Measurements from ENCODE around the gene SLC12A3.
"Not testable (repeated sequence)": the region's sequence is repeated elsewhere in the genome, so short reads cannot be mapped to it uniquely, and the experiment has no call there.

Gene SLC12A3

GRCh38 chr16:56868175-56868574 lies 3.2 kb downstream of the SLC12A3 start:
- CTCF ChIA-PET, result interaction anchor here (0.7 to 7.3 kb wide), 17 partner anchors 12 to 291 kb away, joined by 3 to 96 read pairs (median 4); no protein-coding TSS in a partner anchor
- H3K36me3 Mint-ChIP-seq, result no peaks in the 10 kb centered on the region
- H3K9me3 Mint-ChIP-seq, result no peaks in the 10 kb centered on the region
- peaks cover 11% of the 10 kb centered on the region for H3K4me1 Mint-ChIP-seq
- no peak overlapping the region for H3K4me3 Mint-ChIP-seq
- H3K27me3 Mint-ChIP-seq, result no peaks in the 10 kb centered on the region
- H3K27ac Mint-ChIP-seq, result no peak overlapping the region
- no peak for DNase-seq

- not testable (repeated sequence) for H3K9me3 Mint-ChIP-seq, H3K27me3 Mint-ChIP-seq, DNase-seq, H3K4me3 Mint-ChIP-seq, H3K4me1 Mint-ChIP-seq, H3K36me3 Mint-ChIP-seq, H3K27ac Mint-ChIP-seq
- CTCF ChIA-PET, result interaction anchor here (0.6 to 7.3 kb wide), 20 partner anchors 8 to 292 kb away, joined by 3 to 96 read pairs (median 4); no protein-coding TSS in a partner anchor
Observed at GRCh38 chr16:56868766-56869165, 3.8 kb downstream of the SLC12A3 start.

DNA sequence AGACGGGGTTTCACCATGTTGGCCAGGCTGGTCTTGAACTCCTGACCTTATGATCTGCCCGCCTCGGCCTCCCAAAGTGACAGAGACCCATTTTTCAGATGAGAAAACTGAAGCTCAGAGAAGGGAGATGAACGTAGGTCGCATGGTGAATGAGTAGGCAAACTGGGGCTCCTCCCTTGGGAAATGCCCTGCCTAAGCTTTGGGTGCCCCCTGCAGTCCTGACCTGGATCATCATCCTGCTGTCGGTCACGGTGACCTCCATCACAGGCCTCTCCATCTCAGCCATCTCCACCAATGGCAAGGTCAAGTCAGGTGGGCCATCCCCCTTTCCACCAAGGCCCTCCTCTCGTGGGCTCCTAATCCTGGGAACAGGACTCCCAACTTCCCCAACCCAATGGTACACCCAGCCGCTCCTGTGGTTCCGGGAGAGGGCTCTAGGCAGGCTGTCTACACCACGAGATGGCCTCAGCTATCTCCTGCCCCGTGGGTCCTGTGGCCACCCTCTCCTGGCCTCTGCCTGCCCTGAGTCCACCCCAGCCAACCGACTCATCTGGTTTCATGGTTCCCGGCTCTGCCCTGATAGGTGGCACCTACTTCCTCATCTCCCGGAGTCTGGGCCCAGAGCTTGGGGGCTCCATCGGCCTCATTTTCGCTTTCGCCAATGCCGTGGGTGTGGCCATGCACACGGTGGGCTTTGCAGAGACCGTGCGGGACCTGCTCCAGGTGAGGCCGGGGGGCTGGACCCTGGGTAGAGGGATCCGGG lies 4.7 kb downstream of the SLC12A3 start:
- Mint-ChIP-seq H3K27ac (no peak overlapping the region), H3K36me3 (no peaks in the 10 kb centered on the region), H3K4me1 (peaks cover 7% of the 10 kb centered on the region), H3K27me3 (peaks cover 5% of the 10 kb centered on the region), H3K4me3 (no peak overlapping the region), H3K9me3 (no peaks in the 10 kb centered on the region)
- CTCF ChIA-PET, result interaction anchor here (0.6 to 7.3 kb wide), 18 partner anchors 9 to 293 kb away, joined by 3 to 96 read pairs (median 4); no protein-coding TSS in a partner anchor
- peak; percentile 62 for DNase-seq

- DNase-seq, result no peak
- Mint-ChIP-seq H3K36me3 (no peaks in the 10 kb centered on the region), H3K4me1 (peaks cover 7% of the 10 kb centered on the region), H3K4me3 (no peak overlapping the region), H3K27ac (no peak overlapping the region), H3K9me3 (no peaks in the 10 kb centered on the region), H3K27me3 (peaks cover 5% of the 10 kb centered on the region)
- CTCF ChIA-PET, result interaction anchor here (1.5 to 7.3 kb wide), 3 partner anchors 11 to 82 kb away, joined by 3 to 96 read pairs (median 10); no protein-coding TSS in a partner anchor
Observed at GRCh38 chr16:56870276-56870888, 5.4 kb downstream of the SLC12A3 start.

DNA sequence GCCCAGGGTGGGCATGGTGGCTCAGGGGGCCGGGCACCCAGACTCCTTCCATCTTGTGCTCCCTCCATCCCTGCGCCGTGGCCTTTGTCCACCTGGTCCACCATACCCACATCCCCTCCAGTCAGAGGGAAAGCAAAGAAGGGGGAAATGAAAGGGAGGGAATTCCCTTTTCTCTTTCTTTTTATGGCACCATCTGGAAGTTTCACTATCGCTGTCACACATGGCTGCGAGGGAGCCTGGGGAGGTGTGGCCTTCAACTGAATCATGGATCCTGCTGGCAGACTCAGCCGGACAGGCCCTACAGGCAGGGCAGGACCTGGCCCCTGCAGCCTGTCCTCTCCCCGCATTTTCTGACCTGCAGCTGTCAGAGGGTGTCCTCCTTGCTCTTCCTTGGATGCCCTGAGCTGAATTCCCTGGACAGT lies 6.2 kb downstream of the SLC12A3 start:
- peaks cover 8% of the 10 kb centered on the region for H3K27me3 Mint-ChIP-seq
- H3K4me1 Mint-ChIP-seq, result peaks cover 7% of the 10 kb centered on the region
- H3K4me3 Mint-ChIP-seq, result no peak overlapping the region
- no peak overlapping the region for H3K27ac Mint-ChIP-seq
- H3K36me3 Mint-ChIP-seq, result no peaks in the 10 kb centered on the region
- DNase-seq, result no peak
- CTCF ChIA-PET, result interaction anchor here (7.3 kb wide), 1 partner anchor 81 kb away, joined by 96 read pairs; no protein-coding TSS in a partner anchor
- H3K9me3 Mint-ChIP-seq, result no peaks in the 10 kb centered on the region

GRCh38 chr16:56872863-56873391 lies 7.9 kb downstream of the SLC12A3 start:
- Mint-ChIP-seq H3K27ac (no peak overlapping the region), H3K36me3 (no peaks in the 10 kb centered on the region), H3K27me3 (peaks cover 9% of the 10 kb centered on the region), H3K9me3 (no peaks in the 10 kb centered on the region), H3K4me1 (peaks cover 2% of the 10 kb centered on the region), H3K4me3 (no peak overlapping the region)
- no peak for DNase-seq
- CTCF ChIA-PET, result no interaction called here

DNA sequence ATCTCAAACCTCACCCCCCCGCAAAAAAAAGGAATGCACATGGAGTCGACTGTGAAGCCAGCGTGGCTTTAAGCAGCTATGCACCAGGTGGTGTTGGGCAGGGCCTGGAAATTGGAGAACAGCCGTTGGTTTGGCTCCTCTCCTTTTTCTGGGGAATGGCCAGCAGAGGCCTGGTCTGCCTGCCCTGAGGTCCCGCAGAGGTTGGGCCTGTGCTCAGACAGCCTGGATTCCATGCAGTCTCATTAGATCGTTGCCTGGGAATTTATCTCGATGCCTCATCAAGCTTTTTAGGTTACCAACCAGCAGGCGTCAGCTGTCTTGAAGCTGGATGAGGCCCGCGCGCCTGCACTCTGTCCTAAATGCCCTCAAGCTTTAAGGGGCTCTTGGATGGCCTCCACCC lies 9.8 kb downstream of the SLC12A3 start:
- Mint-ChIP-seq H3K4me3 (no peak overlapping the region), H3K4me1 (peaks cover 2% of the 10 kb centered on the region), H3K36me3 (no peaks in the 10 kb centered on the region), H3K27ac (no peak overlapping the region), H3K9me3 (no peaks in the 10 kb centered on the region), H3K27me3 (peaks cover 9% of the 10 kb centered on the region)
- CTCF ChIA-PET, result interaction anchor here (1.5 kb wide), 1 partner anchor 9 kb away, joined by 7 read pairs; no protein-coding TSS in a partner anchor
- no peak for DNase-seq

DNA sequence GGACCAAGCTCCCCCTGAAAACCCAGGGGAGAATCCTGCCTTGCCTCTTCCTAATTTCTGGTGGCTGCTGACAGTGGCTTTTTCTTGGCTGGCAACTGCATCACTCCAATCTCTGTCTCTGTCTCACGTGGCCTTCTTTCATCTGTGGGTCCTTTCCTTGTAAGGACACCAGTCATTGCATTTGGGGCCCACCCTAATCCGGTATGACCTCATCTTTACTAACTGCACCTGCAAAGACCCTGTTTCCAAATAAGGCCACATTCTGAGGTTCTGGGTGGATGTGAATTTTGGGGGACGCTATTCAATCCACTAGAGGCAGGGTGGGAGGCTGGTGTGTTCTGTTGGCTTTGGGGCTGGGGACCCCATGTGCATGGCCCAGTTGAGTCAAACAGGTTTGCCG lies 11.0 kb downstream of the SLC12A3 start:
- Mint-ChIP-seq H3K9me3 (no peaks in the 10 kb centered on the region), H3K36me3 (no peaks in the 10 kb centered on the region), H3K27ac (no peak overlapping the region), H3K4me3 (no peak overlapping the region), H3K4me1 (peaks cover 2% of the 10 kb centered on the region), H3K27me3 (peaks cover 9% of the 10 kb centered on the region)
- no peak for DNase-seq
- CTCF ChIA-PET, result interaction anchor here (1.5 kb wide), 1 partner anchor 10 kb away, joined by 7 read pairs; no protein-coding TSS in a partner anchor

DNA sequence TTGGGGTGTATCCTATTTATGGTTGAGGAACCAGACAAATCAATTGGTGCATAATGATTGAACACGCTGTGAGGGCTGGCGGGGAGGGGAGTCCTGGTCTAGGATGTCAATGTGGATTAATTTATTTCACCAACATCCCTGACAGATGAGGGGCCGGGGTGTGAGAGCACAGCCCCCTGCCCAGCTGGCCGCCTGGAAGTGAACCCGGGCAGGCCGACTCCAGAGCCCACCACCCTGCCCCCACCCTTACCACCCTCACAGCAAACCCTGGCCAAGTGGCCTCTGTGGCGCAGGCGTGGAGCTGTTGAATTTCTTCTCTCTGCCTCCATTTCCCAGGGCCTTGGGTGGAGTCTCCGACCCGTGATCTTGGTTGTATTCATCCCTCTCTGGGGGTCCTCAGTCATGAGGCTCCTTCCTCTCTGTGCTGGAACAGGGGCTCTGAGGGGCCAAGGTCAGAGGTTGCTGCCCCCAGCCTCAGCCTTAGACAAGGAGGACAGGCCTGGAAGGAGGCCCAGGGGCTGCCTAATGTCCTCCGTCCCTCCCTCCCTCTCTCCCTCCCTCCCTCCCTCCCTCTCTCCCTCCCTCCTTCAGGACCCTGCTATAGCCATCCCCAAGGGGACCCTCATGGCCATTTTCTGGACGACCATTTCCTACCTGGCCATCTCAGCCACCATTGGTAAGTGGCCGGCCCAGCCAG lies 12.6 kb downstream of the SLC12A3 start:
- H3K4me3 Mint-ChIP-seq, result no peak overlapping the region
- no peaks in the 10 kb centered on the region for H3K9me3 Mint-ChIP-seq
- H3K27me3 Mint-ChIP-seq, result peaks cover 15% of the 10 kb centered on the region
- DNase-seq, result no peak
- H3K27ac Mint-ChIP-seq, result no peak overlapping the region
- no peaks in the 10 kb centered on the region for H3K36me3 Mint-ChIP-seq
- CTCF ChIA-PET, result no interaction called here
- peaks cover 2% of the 10 kb centered on the region for H3K4me1 Mint-ChIP-seq

GRCh38 chr16:56878282-56878854 lies 13.4 kb downstream of the SLC12A3 start:
- CTCF ChIA-PET, result no interaction called here
- no peak for DNase-seq
- no peaks in the 10 kb centered on the region for H3K9me3 Mint-ChIP-seq

GRCh38 chr16:56879276-56879675 lies 14.3 kb downstream of the SLC12A3 start:
- CTCF ChIA-PET, result interaction anchor here (0.9 to 1.3 kb wide), 2 partner anchors 10 to 71 kb away, joined by 3 to 5 read pairs; no protein-coding TSS in a partner anchor
- no peak overlapping the region for H3K4me3 Mint-ChIP-seq
- no peaks in the 10 kb centered on the region for H3K4me1 Mint-ChIP-seq

More at GRCh38 chr16:56878282-56878854, 13.4 kb downstream of the SLC12A3 start:
- Mint-ChIP-seq H3K27me3 (peaks cover 15% of the 10 kb centered on the region), H3K4me3 (no peak overlapping the region), H3K4me1 (no peaks in the 10 kb centered on the region), H3K27ac (no peak overlapping the region), H3K36me3 (no peaks in the 10 kb centered on the region)

DNA sequence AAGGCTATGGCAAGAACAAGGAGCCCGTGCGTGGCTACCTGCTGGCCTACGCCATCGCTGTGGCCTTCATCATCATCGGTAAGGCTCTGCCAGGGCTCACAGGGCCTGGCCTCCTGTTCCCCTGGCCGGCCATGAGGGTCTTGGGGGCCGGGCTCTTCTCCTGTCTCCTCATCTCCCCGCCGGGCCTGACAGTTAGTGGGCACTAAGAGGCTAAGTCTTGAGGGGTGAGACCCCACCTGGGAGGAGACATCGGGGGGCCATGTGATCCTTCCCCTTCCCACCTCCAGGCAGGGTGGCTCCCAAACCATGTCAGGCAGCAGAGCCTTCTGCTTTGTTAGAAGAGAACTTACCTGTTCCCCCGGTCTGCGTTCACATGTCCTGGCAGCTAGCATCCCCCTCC lies 15.2 kb downstream of the SLC12A3 start:
- Mint-ChIP-seq H3K36me3 (no peaks in the 10 kb centered on the region), H3K9me3 (no peaks in the 10 kb centered on the region), H3K4me1 (no peaks in the 10 kb centered on the region), H3K27ac (no peak overlapping the region), H3K27me3 (peaks cover 16% of the 10 kb centered on the region), H3K4me3 (no peak overlapping the region)
- DNase-seq, result no peak
- CTCF ChIA-PET, result interaction anchor here (0.9 to 1.3 kb wide), 2 partner anchors 11 to 70 kb away, joined by 3 to 5 read pairs; no protein-coding TSS in a partner anchor

More at GRCh38 chr16:56879276-56879675, 14.3 kb downstream of the SLC12A3 start:
- H3K9me3 Mint-ChIP-seq, result no peaks in the 10 kb centered on the region
- H3K27ac Mint-ChIP-seq, result no peak overlapping the region
- no peaks in the 10 kb centered on the region for H3K36me3 Mint-ChIP-seq
- peaks cover 13% of the 10 kb centered on the region for H3K27me3 Mint-ChIP-seq
- DNase-seq, result no peak

GRCh38 chr16:56880685-56881084 lies 15.7 kb downstream of the SLC12A3 start:
- no peak overlapping the region for H3K27ac Mint-ChIP-seq

More at GRCh38 chr16:56880685-56881084, 15.7 kb downstream of the SLC12A3 start:
- Mint-ChIP-seq H3K4me3 (no peak overlapping the region), H3K27me3 (peaks cover 18% of the 10 kb centered on the region), H3K4me1 (no peaks in the 10 kb centered on the region), H3K9me3 (no peaks in the 10 kb centered on the region), H3K36me3 (no peaks in the 10 kb centered on the region)
- CTCF ChIA-PET, result interaction anchor here (1.3 to 1.8 kb wide), 3 partner anchors 12 to 70 kb away, joined by 3 to 5 read pairs (median 5); no protein-coding TSS in a partner anchor
- no peak for DNase-seq

All from activated naive CD4-positive, alpha-beta T cell treated with anti-CD3 and anti-CD28 coated beads, Interleukin-2, amount 10 ng/mL, durations not matched to agents 7 days and 5 days (primary cell).